ENCODE measurements around the gene SSC4D.

SSC4D gene

DNA sequence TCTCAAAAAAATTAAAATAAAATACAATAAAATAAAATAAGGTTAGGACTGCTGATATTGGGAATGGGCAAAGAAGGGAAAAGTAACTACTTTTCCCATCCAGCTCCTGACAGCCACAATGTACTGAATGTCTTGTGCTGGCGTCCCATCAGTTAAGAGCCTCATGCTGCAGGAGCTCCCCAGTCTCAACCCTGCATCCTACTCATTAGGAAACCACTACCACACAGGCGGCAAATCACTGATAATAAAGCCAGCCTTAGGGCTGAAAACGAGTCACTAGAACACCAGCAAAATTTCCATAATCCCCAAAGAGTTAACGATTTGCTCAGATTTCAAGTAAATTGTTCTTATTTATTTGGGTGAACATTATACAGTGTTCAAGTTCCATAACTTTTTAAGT is 55.0 kb downstream of the SSC4D start:
- DNase-seq (ENCODE audit: low read depth in 2 of 2), result no peak

DNA sequence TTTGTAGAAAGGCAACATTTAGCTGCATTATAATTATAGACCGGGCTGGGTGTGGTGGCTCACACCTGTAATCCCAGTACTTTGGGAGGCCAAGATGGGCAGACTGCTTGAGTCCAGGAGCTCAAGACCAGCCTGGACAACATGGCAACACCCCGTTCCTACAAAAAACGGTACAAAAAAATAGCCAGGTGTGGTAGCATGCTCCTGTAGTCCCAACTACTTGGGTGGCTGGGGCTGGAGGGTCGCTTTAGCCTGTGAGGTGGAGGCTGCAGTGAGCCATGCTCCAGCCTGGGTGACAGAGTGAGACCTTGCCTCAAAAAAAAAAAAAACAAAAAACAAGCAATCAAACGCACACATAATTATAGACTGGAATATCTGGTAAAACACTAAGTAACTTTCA is 55.8 kb downstream of the SSC4D start:
- no peak for DNase-seq (ENCODE audit: low read depth in 2 of 2)

- no peak for DNase-seq (ENCODE audit: low read depth in 2 of 2)
Observed at GRCh38 chr7:76352193-76352592, 57.3 kb downstream of the SSC4D start.

DNA sequence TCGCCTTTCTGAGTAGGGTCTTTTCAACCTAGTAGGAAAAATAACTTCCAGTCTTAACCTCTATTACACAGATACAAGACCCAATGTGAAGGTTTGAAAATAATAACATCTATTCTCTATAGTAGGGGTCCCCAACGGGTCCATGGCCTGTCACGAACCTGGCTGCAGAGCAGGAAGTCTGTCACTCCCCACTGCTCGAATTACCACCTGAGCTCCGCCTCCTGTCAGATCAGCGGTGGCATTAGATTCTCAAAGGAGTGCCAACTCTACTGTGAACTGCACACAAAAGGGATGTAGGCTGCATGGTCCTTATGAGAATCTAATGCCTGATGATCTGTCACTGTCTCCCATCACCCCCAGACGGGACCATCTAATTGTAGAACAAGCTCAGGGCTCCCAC is 58.1 kb downstream of the SSC4D start:
- no peak for DNase-seq (ENCODE audit: low read depth in 2 of 2)

GRCh38 chr7:76349313-76349885 is 60.1 kb downstream of the SSC4D start:
- no peak for DNase-seq (ENCODE audit: low read depth in 2 of 2)

DNA sequence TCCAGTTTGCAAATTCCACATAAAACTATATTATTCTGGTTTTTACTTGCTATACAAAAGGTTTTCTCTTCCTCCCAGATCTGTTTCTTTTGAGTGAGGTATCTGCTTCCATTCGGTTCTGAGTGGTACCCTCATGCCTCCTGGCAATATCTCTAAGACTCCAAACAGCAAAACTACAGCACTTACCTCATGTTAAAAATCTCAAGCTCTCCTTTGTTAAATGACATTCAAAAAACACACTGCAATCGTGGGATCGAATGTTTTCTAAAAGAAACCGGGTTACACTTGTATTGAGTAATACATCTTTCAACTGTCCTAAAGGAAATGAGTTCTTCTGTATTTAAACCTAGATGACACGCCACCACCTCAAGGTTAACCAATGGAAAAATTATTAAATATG is 61.8 kb downstream of the SSC4D start:
- no peak for DNase-seq (ENCODE audit: low read depth in 2 of 2)

DNA sequence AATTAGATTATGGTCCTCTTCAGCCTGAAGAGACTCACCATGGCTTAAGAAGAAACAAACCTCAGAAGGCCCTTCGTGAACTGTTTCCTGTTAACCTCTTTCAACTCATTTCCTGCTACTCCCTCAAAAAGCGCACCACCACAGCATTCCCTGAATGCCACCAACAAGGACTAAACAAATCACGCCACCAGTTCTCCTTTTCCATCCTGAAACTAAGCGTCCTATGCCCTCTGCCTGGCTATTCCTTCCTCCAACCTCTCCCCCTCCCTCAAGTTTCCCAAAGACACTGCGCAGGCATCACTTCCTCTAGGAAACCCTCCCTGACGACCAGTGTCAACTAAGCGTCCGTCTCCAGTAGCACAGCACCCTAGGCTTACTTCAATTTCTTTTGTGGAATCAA is 62.7 kb downstream of the SSC4D start:
- DNase-seq (ENCODE audit: low read depth in 2 of 2), result no peak

DNA sequence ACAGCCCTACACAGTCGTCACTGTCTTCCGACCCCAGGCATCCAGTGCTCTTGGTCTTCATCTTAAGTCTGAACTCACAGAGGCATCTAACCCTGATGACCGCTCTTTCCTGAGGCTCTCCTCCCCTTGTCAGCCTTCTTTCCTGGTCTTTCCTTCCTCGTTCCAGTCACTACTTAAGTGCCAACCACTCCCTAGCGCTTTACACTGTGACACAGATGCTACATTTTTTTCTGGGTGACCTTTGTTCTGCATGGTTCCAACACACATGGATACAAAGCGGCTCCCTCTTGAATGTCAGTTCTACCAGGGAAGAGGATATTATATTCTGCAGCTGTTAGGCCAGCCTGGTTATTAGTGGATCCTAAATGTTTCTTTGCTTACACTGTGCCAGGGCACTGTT is 63.4 kb downstream of the SSC4D start:
- no peak for DNase-seq (ENCODE audit: low read depth in 2 of 2)

GRCh38 chr7:76343931-76344321 is 65.6 kb downstream of the SSC4D start:
- DNase-seq (ENCODE audit: low read depth in 2 of 2), result no peak

GRCh38 chr7:76343294-76343930 is 66.1 kb downstream of the SSC4D start:
- no peak for DNase-seq (ENCODE audit: low read depth in 2 of 2)

DNA sequence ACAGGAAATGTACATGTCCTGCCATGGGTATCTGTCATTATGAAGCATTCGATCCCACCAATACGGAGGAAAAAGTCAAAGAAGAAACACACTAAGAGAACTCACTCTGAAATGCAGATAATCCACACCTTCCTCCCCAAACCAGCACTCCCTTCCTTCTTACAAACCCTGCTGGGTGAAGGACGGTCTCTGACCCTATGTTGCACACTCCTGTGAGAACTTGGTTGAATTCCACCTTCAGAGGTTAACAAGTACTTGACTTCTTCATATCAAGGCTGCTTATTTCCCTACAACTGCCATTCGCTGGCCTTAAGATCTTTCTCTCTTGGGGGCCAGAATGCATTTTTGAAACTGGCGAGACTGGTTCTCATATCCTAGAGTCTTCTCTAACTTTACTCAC is 67.3 kb downstream of the SSC4D start:
- no peak for DNase-seq (ENCODE audit: low read depth in 2 of 2)

GRCh38 chr7:76340617-76341131 is 68.8 kb downstream of the SSC4D start:
- no peak for DNase-seq (ENCODE audit: low read depth in 2 of 2)

All from stimulated activated CD4-positive, alpha-beta T cell treated with anti-CD3 and anti-CD28 coated beads, Interleukin-1b, Interleukin-23, amount 100 ng/mL, for 4 hours (primary cell).